Neutrophil (primary cell): ENCODE data around the gene SPAG16.

ENCODE experiments used
- H3K27ac ChIP-seq: fragments of 200-600 bp; sonication (generic); 2 replicates; pipeline ENCODE4 v1.5.1; 2016; ENCODE audit warnings: mild to moderate bottlenecking, moderate library complexity
- H3K27me3 ChIP-seq: fragments of 200-600 bp; sonication (generic); 2 replicates; pipeline ENCODE4 v1.6.0; 2016; ENCODE audit warnings: mild to moderate bottlenecking
- H3K36me3 ChIP-seq: fragments of 200-600 bp; sonication (generic); 2 replicates; pipeline ENCODE4 v1.5.1; 2017
- H3K4me1 ChIP-seq, 2 experiments: fragments of 200-600 bp in 1 of 2; sonication (generic) in 1 of 2; 1 replicate in 1 of 2; 2 replicates in 1 of 2; pipeline versions ENCODE4 v1.5.1 to v1.6.1; 2013 to 2016; ENCODE audit warnings: low read depth in 1 of 2, low read length in 1 of 2, mild to moderate bottlenecking in 1 of 2, moderate library complexity in 1 of 2; ENCODE audit not compliant: control insufficient read depth in 1 of 2, insufficient read depth in 1 of 2
- H3K4me3 ChIP-seq, 2 experiments: fragments of 200-600 bp in 1 of 2; sonication (generic) in 1 of 2; 1 replicate in 1 of 2; 2 replicates in 1 of 2; pipeline ENCODE4 v1.5.1; 2013 to 2016; ENCODE audit warnings: low read depth in 1 of 2, low read length in 1 of 2, mild to moderate bottlenecking in 1 of 2, moderate library complexity in 1 of 2
- H3K9me3 ChIP-seq: fragments of 200-600 bp; sonication (generic); 2 replicates; pipeline ENCODE4 v1.5.1; 2016
- TF ChIP-seq, protein P1 (sequence below): fragments of 200-600 bp; sonication (generic); IDR thresholded peaks from 2 replicates; pipeline ENCODE4 v1.5.1; 2016; ENCODE audit warnings: antibody characterized with exemption

Gene SPAG16

DNA sequence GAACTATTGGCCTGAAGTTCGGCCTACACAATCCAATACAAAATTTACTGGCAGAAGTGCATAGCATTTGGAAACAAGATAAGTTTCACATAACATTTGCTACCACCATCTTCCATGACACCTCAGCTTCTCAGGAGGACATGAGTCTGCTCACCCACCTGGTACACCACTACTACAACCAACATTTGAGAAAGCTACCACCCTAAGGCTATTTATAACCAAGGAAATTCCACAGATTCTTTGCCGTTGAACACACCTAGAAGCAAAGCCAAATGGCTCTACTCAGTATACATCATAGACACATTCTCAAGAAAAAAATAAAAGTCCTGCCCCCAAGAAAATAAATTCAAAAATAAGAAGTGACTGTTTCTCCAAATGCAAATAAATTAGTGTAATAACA lies 145.3 kb downstream of the SPAG16 start:
- Histone ChIP-seq H3K4me1 (no peaks in the 10 kb centered on the region), H3K27me3 (no peaks in the 10 kb centered on the region), H3K27ac (no peak overlapping the region), H3K36me3 (no peaks in the 10 kb centered on the region), H3K4me3 (no peak overlapping the region), H3K9me3 (no peaks in the 10 kb centered on the region)
- TF ChIP-seq, protein P1, sequence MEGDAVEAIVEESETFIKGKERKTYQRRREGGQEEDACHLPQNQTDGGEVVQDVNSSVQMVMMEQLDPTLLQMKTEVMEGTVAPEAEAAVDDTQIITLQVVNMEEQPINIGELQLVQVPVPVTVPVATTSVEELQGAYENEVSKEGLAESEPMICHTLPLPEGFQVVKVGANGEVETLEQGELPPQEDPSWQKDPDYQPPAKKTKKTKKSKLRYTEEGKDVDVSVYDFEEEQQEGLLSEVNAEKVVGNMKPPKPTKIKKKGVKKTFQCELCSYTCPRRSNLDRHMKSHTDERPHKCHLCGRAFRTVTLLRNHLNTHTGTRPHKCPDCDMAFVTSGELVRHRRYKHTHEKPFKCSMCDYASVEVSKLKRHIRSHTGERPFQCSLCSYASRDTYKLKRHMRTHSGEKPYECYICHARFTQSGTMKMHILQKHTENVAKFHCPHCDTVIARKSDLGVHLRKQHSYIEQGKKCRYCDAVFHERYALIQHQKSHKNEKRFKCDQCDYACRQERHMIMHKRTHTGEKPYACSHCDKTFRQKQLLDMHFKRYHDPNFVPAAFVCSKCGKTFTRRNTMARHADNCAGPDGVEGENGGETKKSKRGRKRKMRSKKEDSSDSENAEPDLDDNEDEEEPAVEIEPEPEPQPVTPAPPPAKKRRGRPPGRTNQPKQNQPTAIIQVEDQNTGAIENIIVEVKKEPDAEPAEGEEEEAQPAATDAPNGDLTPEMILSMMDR, result no peak

GRCh38 chr2:213443921-213444320 lies 159.7 kb downstream of the SPAG16 start:
- no peak overlapping the region for H3K4me3 ChIP-seq
- TF ChIP-seq, protein P1, result no peak
- no peak overlapping the region for H3K27ac ChIP-seq
- H3K4me1 ChIP-seq, result no peaks in the 10 kb centered on the region
- H3K36me3 ChIP-seq, result no peaks in the 10 kb centered on the region
- no peaks in the 10 kb centered on the region for H3K9me3 ChIP-seq
- no peaks in the 10 kb centered on the region for H3K27me3 ChIP-seq

- Histone ChIP-seq H3K9me3 (no peaks in the 10 kb centered on the region), H3K27me3 (no peaks in the 10 kb centered on the region), H3K27ac (no peak overlapping the region), H3K36me3 (no peaks in the 10 kb centered on the region), H3K4me1 (no peaks in the 10 kb centered on the region), H3K4me3 (no peak overlapping the region)
- TF ChIP-seq, protein P1, result no peak
These were observed 167.4 kb downstream of the SPAG16 start for GRCh38 chr2:213451542-213452239.

DNA sequence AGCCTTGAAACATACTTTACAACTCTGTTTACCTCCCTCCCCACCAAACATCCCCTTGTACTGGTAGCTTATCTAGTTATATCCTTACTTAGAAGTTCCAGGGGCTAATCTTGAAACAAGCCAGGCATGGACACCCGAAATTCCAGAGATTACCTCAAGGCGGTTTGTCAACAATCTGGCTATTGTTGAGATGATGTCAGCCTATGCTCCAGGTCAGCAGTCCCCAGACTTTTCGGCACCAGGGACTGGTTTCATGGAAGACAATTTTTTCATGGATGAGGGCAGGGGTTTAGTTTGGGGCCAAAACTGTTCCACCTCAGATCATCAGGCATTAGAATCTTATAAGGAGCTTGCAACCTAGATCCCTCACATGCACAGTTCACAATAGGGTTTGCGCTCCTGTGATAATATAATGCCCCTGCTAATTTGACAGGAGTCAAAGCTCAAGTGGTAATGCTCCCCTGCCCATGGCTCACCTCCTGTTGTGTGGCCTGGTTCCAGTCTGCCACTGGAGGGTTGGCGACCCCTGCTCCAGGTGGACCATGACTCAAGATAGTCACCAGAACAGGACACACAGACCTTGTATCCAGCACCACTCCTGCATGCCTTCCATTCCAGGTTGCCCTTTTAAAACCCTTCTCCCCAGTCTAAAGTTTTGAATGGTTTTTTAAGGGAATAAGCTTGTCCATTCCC lies 171.2 kb downstream of the SPAG16 start:
- Histone ChIP-seq H3K4me3 (no peak overlapping the region), H3K4me1 (no peaks in the 10 kb centered on the region), H3K9me3 (no peaks in the 10 kb centered on the region), H3K27me3 (no peaks in the 10 kb centered on the region), H3K27ac (no peak overlapping the region), H3K36me3 (no peaks in the 10 kb centered on the region)
- TF ChIP-seq, protein P1, result no peak

DNA sequence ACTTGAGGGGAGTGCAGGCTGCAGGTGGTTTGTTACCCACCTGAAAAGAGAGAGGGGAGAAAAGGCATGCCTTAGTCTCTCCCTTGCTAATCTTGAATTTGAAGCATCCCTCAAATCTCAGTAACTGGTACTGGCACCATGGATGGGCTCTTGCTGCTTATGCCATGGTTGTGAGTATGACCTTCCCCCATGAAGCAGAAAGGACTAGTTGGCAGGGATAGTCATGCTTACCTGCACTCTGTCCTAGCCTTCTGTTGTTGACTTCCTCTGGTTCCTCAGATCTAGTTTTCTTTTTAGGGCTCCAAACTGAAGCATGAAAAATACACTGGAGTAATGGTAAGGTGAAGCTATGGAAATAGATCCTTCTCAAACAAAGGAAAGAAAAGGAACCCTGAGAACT lies 191.2 kb downstream of the SPAG16 start:
- no peak overlapping the region for H3K27ac ChIP-seq
- TF ChIP-seq, protein P1, result no peak

More for the DNA sequence above, 191.2 kb downstream of the SPAG16 start:
- Histone ChIP-seq H3K9me3 (no peaks in the 10 kb centered on the region), H3K36me3 (no peaks in the 10 kb centered on the region), H3K27me3 (no peaks in the 10 kb centered on the region), H3K4me3 (no peak overlapping the region), H3K4me1 (no peaks in the 10 kb centered on the region)
